ENCODE measurements around the gene ABHD18.
"Not testable (repeated sequence)": the region's sequence is repeated elsewhere in the genome, so short reads cannot be mapped to it uniquely, and the experiment has no call there.

Gene ABHD18

DNA sequence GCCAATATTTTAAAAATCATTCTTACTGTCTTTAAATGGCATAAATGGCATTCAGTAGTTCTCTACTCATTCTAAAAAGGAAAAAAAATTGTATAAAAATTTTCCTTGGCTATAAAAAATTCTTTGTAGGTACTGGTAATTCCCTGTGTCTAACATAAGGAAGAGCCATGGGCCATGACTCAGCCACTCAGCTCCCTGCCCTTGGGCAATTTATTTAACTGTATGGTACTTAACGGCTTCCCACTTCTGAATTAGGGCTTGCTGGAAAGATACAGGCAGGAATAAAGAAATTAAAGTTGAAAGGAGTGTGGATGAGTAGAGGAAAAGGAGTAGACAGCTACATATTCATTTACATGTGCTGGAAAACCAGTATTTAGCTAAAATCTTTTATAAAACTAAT, 30.6 kb downstream of the ABHD18 start:
- DNase-seq, result no peak

GRCh38 chr4:127996521-127996920, 31.3 kb downstream of the ABHD18 start:
- not testable (repeated sequence) for DNase-seq

DNA sequence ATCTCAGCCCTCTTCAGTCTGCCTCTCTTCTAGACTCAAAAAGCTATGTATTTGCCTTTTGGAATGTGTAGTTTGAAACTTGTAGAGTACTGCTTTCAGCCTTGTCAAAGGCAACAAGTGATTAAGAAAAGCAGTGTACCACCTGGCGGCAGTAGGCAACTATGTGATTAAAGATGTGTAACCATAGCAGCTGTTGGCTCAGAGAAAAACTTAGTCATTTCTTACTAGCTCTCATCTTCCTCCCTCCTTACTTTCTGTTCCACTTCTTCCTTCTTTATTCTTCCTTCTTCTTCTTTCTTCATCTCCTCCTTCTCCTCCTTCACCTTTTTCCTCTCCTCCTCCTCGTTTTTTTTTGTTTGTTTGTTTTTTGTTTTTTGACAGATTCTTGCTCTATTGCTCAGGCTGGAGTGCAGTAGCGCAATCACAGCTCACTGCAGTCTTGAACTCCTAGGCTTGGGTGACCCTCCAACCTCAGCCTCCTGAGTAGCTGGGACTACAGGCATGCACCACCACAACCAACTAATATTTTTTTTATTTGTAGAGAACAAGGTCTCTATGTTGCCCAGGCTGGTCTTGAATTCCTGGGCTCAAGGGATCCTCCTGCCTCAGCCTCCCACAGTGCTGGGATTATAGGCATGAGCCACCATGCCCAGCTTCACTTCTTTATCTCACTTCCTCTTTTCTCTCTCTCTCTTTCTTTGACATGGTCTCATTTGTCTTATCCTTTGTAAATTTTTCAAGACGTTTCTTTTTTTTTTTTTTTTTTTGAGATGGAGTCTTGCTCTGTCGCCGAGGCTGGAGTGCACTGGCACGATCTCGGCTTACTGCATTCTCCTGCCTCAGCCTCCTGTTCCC, 32.6 kb downstream of the ABHD18 start:
- DNase-seq, result peak in 1 of 2 experiments; percentile 8

GRCh38 chr4:128006592-128006991, 41.4 kb downstream of the ABHD18 start:
- no peak for DNase-seq

DNA sequence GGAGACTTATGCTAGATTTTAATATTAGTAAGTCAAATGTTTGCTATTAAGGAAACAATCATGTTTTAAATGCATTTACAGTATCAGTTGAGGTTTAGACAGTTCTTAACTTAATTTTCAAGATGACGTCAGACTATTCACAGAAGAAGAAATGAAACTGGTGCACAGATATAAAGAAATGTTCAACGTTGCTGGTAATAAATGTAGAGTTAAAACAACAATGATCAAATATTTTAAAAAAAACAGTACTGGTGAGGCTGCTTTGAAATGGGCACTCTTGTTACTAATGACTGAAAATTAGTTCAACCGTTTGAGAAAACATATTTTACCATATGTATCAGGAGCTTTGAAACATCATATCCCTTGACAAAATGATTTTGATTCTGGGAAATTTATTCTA, 44.2 kb downstream of the ABHD18 start:
- DNase-seq, result no peak

DNA sequence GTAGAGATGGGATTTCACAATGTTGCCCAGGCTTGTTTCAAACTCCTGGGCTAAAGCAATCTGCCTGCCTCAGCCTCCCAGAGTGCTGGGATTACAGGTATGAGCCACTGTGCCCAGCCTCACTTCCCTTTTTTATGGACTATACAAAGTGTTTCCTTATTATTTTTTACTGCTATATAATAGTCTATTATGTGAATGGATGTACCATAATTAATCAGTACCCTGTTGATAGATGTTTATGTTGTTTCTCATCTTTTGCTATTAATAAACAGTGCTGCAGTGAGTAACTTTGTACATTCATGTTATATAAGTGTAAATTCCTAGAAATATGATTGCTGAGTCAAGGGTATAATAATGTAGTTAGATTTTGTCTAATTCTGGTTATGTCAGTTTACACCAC, 60.1 kb downstream of the ABHD18 start:
- DNase-seq, result no peak

- DNase-seq, result no peak
Measured at GRCh38 chr4:128029907-128030306, 64.7 kb downstream of the ABHD18 start.

GRCh38 chr4:128031756-128032384, 66.7 kb downstream of the ABHD18 start:
- no peak for DNase-seq

DNA sequence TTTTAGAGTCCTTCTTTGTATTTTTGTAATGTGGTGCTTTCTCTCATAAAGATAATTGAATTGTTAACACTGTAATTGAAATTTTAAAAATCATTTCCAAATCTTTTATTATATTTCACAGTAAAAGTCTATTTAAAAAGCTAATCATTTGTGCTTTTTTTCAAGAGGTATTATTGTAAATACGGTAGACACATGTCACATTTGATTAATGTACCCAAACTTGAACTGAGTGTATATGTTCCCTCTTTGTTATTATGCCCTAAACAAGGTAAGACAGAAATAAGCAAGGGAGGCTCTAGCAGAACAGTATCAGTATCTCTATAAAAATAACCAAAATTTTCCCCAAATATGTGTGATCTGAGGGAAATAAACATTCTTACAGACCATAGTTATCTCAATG, 74.4 kb downstream of the ABHD18 start:
- no peak for DNase-seq

DNA sequence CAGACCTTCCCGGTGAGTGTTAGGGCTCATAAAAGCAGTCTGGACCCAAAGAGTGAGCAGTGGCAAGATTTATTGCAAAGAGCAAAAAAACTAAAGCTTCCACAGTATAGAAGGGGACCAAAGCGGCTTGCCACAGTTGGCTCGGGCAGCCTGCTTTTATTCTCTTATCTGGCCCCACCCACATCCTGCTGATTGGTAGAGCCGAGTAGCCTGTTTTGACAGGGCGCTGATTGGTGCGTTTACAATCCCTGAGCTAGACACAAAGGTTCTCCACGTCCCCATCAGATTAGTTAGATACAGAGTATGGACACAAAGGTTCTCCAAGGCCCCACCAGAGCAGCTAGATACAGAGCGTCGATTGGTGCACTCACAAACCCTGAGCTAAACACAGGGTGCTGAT, 81.8 kb downstream of the ABHD18 start:
- DNase-seq, result not testable (repeated sequence)

DNA sequence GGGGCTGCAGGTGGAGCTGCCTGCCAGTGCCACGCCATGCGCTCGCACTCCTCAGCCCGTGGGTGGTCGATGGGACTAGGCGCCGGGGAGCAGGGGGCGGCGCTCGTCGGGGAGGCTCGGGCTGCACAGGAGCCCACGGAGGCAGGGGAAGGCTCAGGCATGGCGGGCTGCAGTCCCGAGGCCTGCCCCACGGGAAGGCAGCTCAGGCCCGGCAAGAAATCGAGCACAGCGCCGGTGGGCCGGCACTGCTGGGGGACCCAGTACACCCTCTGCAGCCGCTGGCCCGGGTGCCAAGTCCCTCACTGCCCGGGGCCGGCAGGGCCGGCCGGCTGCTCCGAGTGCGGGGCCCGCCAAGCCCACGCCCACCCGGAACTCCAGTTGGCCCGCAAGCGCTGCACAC, 82.3 kb downstream of the ABHD18 start:
- DNase-seq, result not testable (repeated sequence)

GRCh38 chr4:128051229-128051628, 86.0 kb downstream of the ABHD18 start:
- not testable (repeated sequence) for DNase-seq

DNA sequence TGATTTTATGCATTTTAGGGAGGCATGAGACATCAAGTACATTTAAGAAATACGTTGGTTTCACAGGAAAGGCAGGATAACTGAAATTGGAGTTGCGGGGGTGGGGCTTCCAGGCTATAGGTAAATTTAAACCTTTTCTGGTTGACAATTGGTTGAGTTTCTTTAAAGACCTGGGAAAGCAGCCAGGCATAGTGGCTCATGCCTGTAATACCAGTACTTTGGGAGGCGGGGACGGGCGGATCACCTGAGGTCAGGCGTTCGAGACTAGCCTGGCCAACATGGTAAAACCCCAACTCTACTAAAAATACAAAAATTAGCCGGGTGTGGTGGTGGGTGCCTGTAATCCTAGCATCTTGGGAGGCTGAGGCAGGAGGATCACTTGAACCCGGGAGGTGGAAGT, 89.7 kb downstream of the ABHD18 start:
- not testable (repeated sequence) for DNase-seq

- not testable (repeated sequence) for DNase-seq
Measured at GRCh38 chr4:128055441-128056206, 90.4 kb downstream of the ABHD18 start.

- DNase-seq, result no peak
Measured at GRCh38 chr4:128056396-128056795, 91.2 kb downstream of the ABHD18 start.

GRCh38 chr4:128060121-128060698, 95.0 kb downstream of the ABHD18 start:
- DNase-seq, result no peak

DNA sequence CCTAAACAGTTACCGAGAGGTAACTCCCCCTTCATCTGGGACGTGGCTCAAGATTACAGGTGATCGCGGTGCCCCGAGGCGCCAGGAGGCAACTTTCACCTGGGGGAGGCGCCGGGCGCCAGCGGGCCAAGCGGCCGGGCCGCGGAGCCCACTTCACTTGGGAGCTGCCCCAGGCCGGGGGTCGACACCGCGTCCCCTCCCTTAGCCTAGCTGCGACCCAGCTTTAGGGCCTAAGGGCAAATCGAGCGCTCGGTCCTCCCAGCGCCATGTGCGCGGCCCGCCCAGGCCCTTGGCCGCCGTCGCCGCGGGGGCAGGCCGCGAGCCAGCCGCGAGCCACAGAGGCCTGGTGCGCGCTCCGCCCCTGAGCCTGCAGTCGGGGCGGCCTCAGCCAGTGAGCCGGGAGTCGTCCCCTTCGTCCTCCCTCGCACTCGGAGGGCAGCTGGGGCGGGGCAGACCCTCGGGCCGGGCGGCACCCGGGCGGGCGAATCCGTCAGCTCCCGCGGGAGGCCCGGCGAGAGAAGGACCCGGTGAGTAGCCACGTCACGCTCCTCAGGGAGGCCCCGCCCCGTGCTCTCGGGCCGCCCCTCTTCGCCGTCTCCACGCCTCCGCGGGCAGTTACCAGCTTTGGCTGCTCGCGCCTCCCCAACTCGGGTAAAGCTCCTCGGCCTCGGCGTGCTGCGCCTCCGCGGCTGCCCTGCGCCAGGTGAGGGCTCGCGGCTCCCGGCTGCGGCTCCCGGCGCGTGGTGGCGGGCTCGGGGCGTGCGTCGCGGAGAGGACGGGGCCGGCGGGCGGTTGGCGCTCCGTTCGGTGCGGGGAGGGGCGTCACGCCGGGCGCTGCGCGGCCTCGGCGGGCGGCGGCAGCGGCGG, 95.7 kb downstream of the ABHD18 start, which contains the start of gene LARP1B:
TSS of gene LARP1B (plus strand) at position 614 of the 867 bp plus-strand sequence. CDS start 13,640 bp downstream, outside the sequence.
- peak; percentile 93 for DNase-seq

GRCh38 chr4:128061566-128062536, 96.6 kb downstream of the ABHD18 start:
- peak; percentile 56 to 64 for DNase-seq

- DNase-seq, result not testable (repeated sequence)
Measured at GRCh38 chr4:128066453-128066820, 101.2 kb downstream of the ABHD18 start.

GRCh38 chr4:128068918-128069317, 103.7 kb downstream of the ABHD18 start:
- DNase-seq, result no peak

DNA sequence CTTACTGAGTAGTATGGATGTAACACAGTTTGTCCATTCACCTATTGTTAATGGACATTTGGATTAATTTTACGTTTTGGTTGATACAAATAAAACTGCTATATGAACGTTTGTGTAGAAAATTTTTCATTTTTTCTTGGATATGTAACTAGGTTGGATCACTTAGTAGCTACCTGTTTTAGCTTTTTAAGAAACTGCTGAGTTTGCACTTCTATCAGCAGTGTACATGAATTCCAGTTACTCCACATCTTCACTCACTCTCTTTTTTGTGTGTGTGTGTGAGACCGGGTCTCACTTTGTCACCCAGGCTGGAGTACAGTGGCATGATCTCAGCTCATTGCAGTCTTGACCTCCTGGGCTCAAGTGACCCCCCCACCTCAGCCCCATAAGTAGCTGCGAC, 111.3 kb downstream of the ABHD18 start:
- DNase-seq, result no peak

All from stimulated activated CD4-positive, alpha-beta T cell treated with anti-CD3 and anti-CD28 coated beads, Interleukin-4, amount 100 ng/mL, for 4 hours (primary cell).